HepG2 (cell line): ENCODE data around the gene STEAP1B. TPM values are rescaled to one million over a fixed set of nuclear protein-coding genes. Genes with fewer than 3 reads are reported as not detected.

Experiments used
- ATAC-seq: fragments of 200-7000 bp; cut with Tn5 transposase; 3 replicates; pipeline ENCODE4 v1.9.1; 2020; ENCODE audit warnings: mild to moderate bottlenecking, moderate library complexity
- BruUV-seq: library from RNA; stranded (reverse); fragments of 400-500 nt; replicated peaks from 2 replicates; lab custom pipeline; 2021; lab: Mats Ljungman, UMichigan
- CTCF ChIA-PET: fragments of 300-600 bp; formaldehyde crosslinking; extraction: SDS; loops from one replicate; lab custom pipeline; 2021; ENCODE audit warnings: low total read pairs, inconsistent platforms, low intra/inter-chr PET ratio; lab: Yijun Ruan, JAX
- POLR2A ChIA-PET: fragments of 350-600 bp; sonication (Branson Sonifier 250); formaldehyde crosslinking; loops from one replicate; lab custom pipeline; 2020; ENCODE audit warnings: antibody characterized with exemption, inconsistent platforms; lab: Yijun Ruan, JAX
- DNase-seq: peaks from one replicate; pipeline ENCODE4 v3.0.0-alpha.2; 2015; ENCODE audit warnings: low spot score
- FAIRE-seq: peaks from 3 replicates; lab custom pipeline; 2011; peaks lifted over from hg19 to GRCh38; lab: Jason Lieb, UNC
- H2AFZ ChIP-seq: one replicate; pipeline ENCODE4 v1.6.1; 2011; ENCODE audit warnings: low read length, inconsistent platforms
- H3K27ac ChIP-seq: fragments of 300-600 bp; 3 replicates; pipeline ENCODE4 v1.8.0; 2011; ENCODE audit warnings: mixed run types, mild to moderate bottlenecking, mixed read lengths, low read length, inconsistent platforms; ENCODE audit not compliant: insufficient read depth; ENCODE audit errors: extremely low read length
- H3K27me3 ChIP-seq, 2 experiments: fragments of 200-600 bp in 1 of 2; 2 replicates in 1 of 2; 3 replicates in 1 of 2; pipeline versions ENCODE4 v1.6.0 to v1.8.0; 2011; ENCODE audit warnings: low read length in 2 of 2, mild to moderate bottlenecking in 2 of 2, moderate library complexity in 2 of 2, inconsistent platforms in 1 of 2; ENCODE audit not compliant: insufficient read depth in 2 of 2, control insufficient read depth in 1 of 2
- H3K36me3 ChIP-seq, 2 experiments: fragments of 200-600 bp in 1 of 2; replicated peaks in 1 of 2; 2 replicates in 1 of 2; 3 replicates in 1 of 2; pipeline versions ENCODE4 v1.5.1 to v1.8.0; 2011; ENCODE audit warnings: low read length in 2 of 2, inconsistent platforms in 1 of 2; ENCODE audit not compliant: insufficient read depth in 2 of 2, control insufficient read depth in 1 of 2
- H3K4me1 ChIP-seq: 2 replicates; pipeline ENCODE4 v1.5.1; 2012; ENCODE audit warnings: low read length, inconsistent platforms; ENCODE audit not compliant: insufficient read depth
- H3K4me2 ChIP-seq: 2 replicates; pipeline ENCODE4 v1.6.0; 2011; ENCODE audit warnings: low read depth, low read length, inconsistent platforms
- H3K4me3 ChIP-seq, 3 experiments: fragments of 200-600 bp in 1 of 3; sonication (generic), shearing (Covaris generic) in 1 of 3; replicated peaks in 1 of 3; 2 replicates each; pipeline ENCODE4 v1.5.1; 2011 to 2016; ENCODE audit warnings: low read length in 3 of 3, inconsistent platforms in 2 of 3, low read depth in 2 of 3, mild to moderate bottlenecking in 2 of 3, control low read depth in 1 of 3, mixed read lengths in 1 of 3; ENCODE audit not compliant: insufficient read depth in 1 of 3
- H3K79me2 ChIP-seq: one replicate; pipeline ENCODE4 v1.6.1; 2011; ENCODE audit warnings: low read length, inconsistent platforms; ENCODE audit not compliant: insufficient read depth
- H3K9ac ChIP-seq: 2 replicates; pipeline ENCODE4 v1.6.0; 2011; ENCODE audit warnings: mild to moderate bottlenecking, low read depth, low read length, inconsistent platforms; ENCODE audit not compliant: insufficient read depth
- H3K9me3 ChIP-seq: 2 replicates; pipeline ENCODE4 v1.5.1; 2012; ENCODE audit warnings: mild to moderate bottlenecking, low read length
- H4K20me1 ChIP-seq: 2 replicates; pipeline ENCODE4 v1.6.0; 2011; ENCODE audit warnings: inconsistent platforms, mild to moderate bottlenecking, low read length, moderate library complexity; ENCODE audit not compliant: insufficient read depth
- AKAP8 ChIP-seq: sonication (generic); formaldehyde crosslinking; IDR thresholded peaks from 2 replicates; pipeline ENCODE4 v1.5.1; 2020; ENCODE audit warnings: mild to moderate bottlenecking, missing genetic modification reagents
- BATF2 ChIP-seq: sonication (generic); formaldehyde crosslinking; IDR thresholded peaks from 2 replicates; pipeline ENCODE4 v1.8.0; 2022; ENCODE audit warnings: mild to moderate bottlenecking, missing genetic modification reagents, moderate library complexity
- ELF4 ChIP-seq: sonication (generic); formaldehyde crosslinking; IDR thresholded peaks from 2 replicates; pipeline ENCODE4 v1.5.0; 2020; ENCODE audit warnings: missing genetic modification reagents, mild to moderate bottlenecking, moderate library complexity, borderline replicate concordance
- FLYWCH1 ChIP-seq: sonication (generic); formaldehyde crosslinking; IDR thresholded peaks from 2 replicates; pipeline ENCODE4 v1.8.1; 2023; ENCODE audit warnings: mild to moderate bottlenecking, missing genetic modification reagents
- KLF9 ChIP-seq: IDR thresholded peaks from 2 replicates; pipeline ENCODE4 v1.6.1; 2016; ENCODE audit warnings: low read depth
- PRPF4 ChIP-seq: fragments of 200-400 bp; formaldehyde crosslinking; IDR thresholded peaks from 2 replicates; pipeline ENCODE4 v1.6.1; 2016; ENCODE audit warnings: low read length, low read depth; ENCODE audit not compliant: poor library complexity, severe bottlenecking
- RFXANK ChIP-seq: IDR thresholded peaks from 2 replicates; pipeline ENCODE4 v1.6.1; 2016
- SIN3A ChIP-seq: IDR thresholded peaks from 2 replicates; pipeline ENCODE4 v1.6.1; 2011; ENCODE audit warnings: low read depth, mild to moderate bottlenecking, control low read depth, low read length, borderline replicate concordance
- SIX4 ChIP-seq: sonication (generic); formaldehyde crosslinking; IDR thresholded peaks from 2 replicates; pipeline ENCODE4 v1.4.0; 2020; ENCODE audit warnings: missing genetic modification reagents
- SOX6 ChIP-seq, 2 experiments: fragments of 450-650 bp in 1 of 2; sonication (generic) in 1 of 2; formaldehyde crosslinking in 1 of 2; IDR thresholded peaks; 2 replicates each; pipeline versions ENCODE4 v1.4.0 to v1.6.1; 2017 to 2020; ENCODE audit warnings: antibody characterized with exemption in 1 of 2, mild to moderate bottlenecking in 1 of 2, missing genetic modification reagents in 1 of 2
- ZNF207 ChIP-seq: fragments of 450-650 bp; IDR thresholded peaks from 2 replicates; pipeline ENCODE4 v1.6.1; 2016; ENCODE audit warnings: antibody characterized with exemption, borderline replicate concordance
- ZNF281 ChIP-seq: sonication (generic); formaldehyde crosslinking; IDR thresholded peaks from 2 replicates; pipeline ENCODE4 v1.4.0; 2020; ENCODE audit warnings: missing genetic modification reagents, borderline replicate concordance
- ZSCAN9 ChIP-seq: IDR thresholded peaks from 2 replicates; pipeline ENCODE4 v1.6.1; 2016; ENCODE audit warnings: borderline replicate concordance
- WGBS: methylation state at CpG from one replicate; pipeline ENCODE4 v1.1.6; 2017; ENCODE audit warnings: low lambda C conversion rate; 5-methylcytosine and 5-hydroxymethylcytosine counted together
- in situ Hi-C: cut with HindIII; loops from 2 replicates; pipeline ENCODE4 v1.10.0; 2017; ENCODE audit warnings: low pct_unique_long_range_greater_than_20kb; ENCODE audit not compliant: extremely low pct_ligation_motif_present
- intact Hi-C: fragments of 100-400 bp; cut with micrococcal nuclease; formaldehyde crosslinking; loops from one replicate; pipeline ENCODE4 v1.10.0; 2022; ENCODE audit not compliant: unreplicated experiment
- polyA plus RNA-seq, 8 experiments: library from polyadenylated mRNA; depleted of rRNA in 3 of 8; stranded (reverse) in 7 of 8; unstranded in 1 of 8; fragments of >200 nt; fragmentation: Illumina TruSeq in 4 of 8; extraction: Trizol in 4 of 8; gene quantifications; 2 replicates each; pipeline versions ENCODE4 v1.2.1 to v1.2.3, GENCODE V29; 2011 to 2016; ENCODE audit warnings: low read depth in 4 of 8, missing spikeins in 1 of 8, mixed read lengths in 1 of 8; ENCODE audit not compliant: insufficient read depth in 1 of 8
- total RNA-seq, 5 experiments: library from RNA; depleted of rRNA; stranded (reverse); fragments of >200 nt; fragmentation: Illumina TruSeq; extraction: Trizol; gene quantifications; 2 replicates each; pipeline ENCODE4 v1.2.3, GENCODE V29; 2016; ENCODE audit warnings: low read depth in 1 of 5

STEAP1B gene
- total and polyA plus RNA-seq, 2 of the 13 experiments (the other 11 are each of a cell fraction or from before 2014, with no cell fraction given): not detected

- TF ChIP-seq ZSCAN9 (CRISPR knock-in tag): no peak
Measured at GRCh38 chr7:22543169-22543568, 43.2 kb upstream of the STEAP1B start (continued).

GRCh38 chr7:22542669-22543068, 42.7 kb upstream of the STEAP1B start:
- no TSS peak for BruUV-seq

GRCh38 chr7:22542254-22542653, 42.3 kb upstream of the STEAP1B start:
- 38% methylated on average over 5 of the region's 5 CpGs for WGBS
- no peak for ATAC-seq
- no peaks in the 10 kb centered on the region for H3K4me1 ChIP-seq
- TF ChIP-seq ZNF207 (no peak), ELF4 (CRISPR knock-in tag) (no peak), SIN3A (no peak), PRPF4 (no peak), KLF9 (CRISPR knock-in tag) (no peak), FLYWCH1 (CRISPR knock-in tag) (no peak), BATF2 (CRISPR knock-in tag) (no peak), RFXANK (CRISPR knock-in tag) (no peak), SIX4 (CRISPR knock-in tag) (no peak), AKAP8 (CRISPR knock-in tag) (no peak), ZNF281 (CRISPR knock-in tag) (no peak)
- no peaks in the 10 kb centered on the region for H3K9me3 ChIP-seq
- DNase-seq: no peak
- no TSS peak for BruUV-seq
- H3K4me3 ChIP-seq: no peak overlapping the region
- no peak overlapping the region for H3K4me2 ChIP-seq
- no peak overlapping the region for H2AFZ ChIP-seq
- no peak overlapping the region for H3K27ac ChIP-seq
- H3K36me3 ChIP-seq: no peaks in the 10 kb centered on the region
- ChIA-PET CTCF (no interaction called here), POLR2A (no interaction called here)
- in situ Hi-C loops: no loop called here
- peaks cover 1 to 5% of the 10 kb centered on the region in 2 experiments; a peak in 2 of 5 replicates for H3K27me3 ChIP-seq
- H3K79me2 ChIP-seq: no peaks in the 10 kb centered on the region
- no peak overlapping the region for H3K9ac ChIP-seq
- no peaks in the 10 kb centered on the region for H4K20me1 ChIP-seq
- intact Hi-C loops: no loop called here
- FAIRE-seq: no peak

More at GRCh38 chr7:22542669-22543068, 42.7 kb upstream of the STEAP1B start:
- H3K4me1 ChIP-seq: no peaks in the 10 kb centered on the region
- no peak overlapping the region for H3K4me3 ChIP-seq
- H3K9ac ChIP-seq: no peak overlapping the region
- no peak for FAIRE-seq
- TF ChIP-seq SOX6 (IDR thresholded peaks at IDR 0.05) (no peak), SOX6 (CRISPR knock-in tag; IDR thresholded peaks at IDR 0.05) (no peak)
- TF ChIP-seq, all 625 proteins: peak for 0
- Histone ChIP-seq H3K4me2 (no peak overlapping the region), H3K27ac (no peak overlapping the region), H3K79me2 (no peaks in the 10 kb centered on the region), H3K36me3 (no peaks in the 10 kb centered on the region), H3K9me3 (no peaks in the 10 kb centered on the region), H4K20me1 (no peaks in the 10 kb centered on the region), H3K27me3 (peaks cover 1 to 5% of the 10 kb centered on the region in 2 experiments; a peak in 2 of 5 replicates), H2AFZ (no peak overlapping the region)
- in situ Hi-C loops (no loop called here), intact Hi-C loops (no loop called here)
- no peak for DNase-seq
- POLR2A ChIA-PET: no interaction called here
- CTCF ChIA-PET: no interaction called here
- ATAC-seq: no peak
- 20% methylated on average over 4 of the region's 5 CpGs for WGBS
